Stomach (tissue), 4 donors: ENCODE results near the gene CA5A.

Experiments used
- CTCF ChIP-seq, 7 experiments: fragments of 450-650 bp in 4 of 7; fragments of 200-600 bp in 3 of 7; sonication (generic) in 3 of 7; IDR thresholded peaks; one replicate each; pipeline ENCODE4 v1.5.1; 2016 to 2019; ENCODE audit warnings: antibody characterized with exemption in 7 of 7, control low read depth in 2 of 7, mild to moderate bottlenecking in 1 of 7
- POLR2A ChIP-seq, 4 donors: fragments of 450-650 bp; IDR thresholded peaks; one replicate each; pipeline ENCODE4 v1.6.1; 2016; ENCODE audit warnings: antibody characterized with exemption in 4 of 4, control low read depth in 2 of 4, mild to moderate bottlenecking in 1 of 4, moderate library complexity in 1 of 4
- POLR2AphosphoS5 ChIP-seq, 3 donors: sonication (generic); formaldehyde crosslinking; IDR thresholded peaks; one replicate each; pipeline ENCODE4 v1.6.1; 2016; ENCODE audit warnings: antibody characterized with exemption in 3 of 3

DNA sequence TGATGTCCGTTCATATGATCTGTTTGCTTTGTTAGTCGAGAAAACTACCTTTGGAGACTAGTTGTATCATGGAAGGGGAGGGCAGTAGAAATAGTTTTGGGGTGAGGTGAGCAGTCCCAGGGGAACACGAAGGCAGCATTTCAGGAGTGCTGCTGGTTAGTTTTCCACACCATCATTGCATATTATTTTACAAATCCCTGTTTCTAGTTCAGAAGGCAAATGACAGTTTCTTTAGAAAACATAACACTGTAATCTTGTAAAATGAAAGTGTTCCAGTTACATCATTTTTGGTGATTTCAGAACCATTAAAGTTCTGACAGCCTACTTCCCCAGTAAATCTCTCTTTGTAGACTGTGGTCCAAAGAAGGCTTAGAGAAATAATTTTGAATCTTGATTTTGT is 40.3 kb upstream of the CA5A start:
- no peak for TF ChIP-seq CTCF (IDR thresholded peaks at IDR 0.05)
- TF ChIP-seq POLR2AphosphoS5 (IDR thresholded peaks at IDR 0.05): no peak
- TF ChIP-seq POLR2A (IDR thresholded peaks at IDR 0.05): no peak
